A549 (cell line): Measurements from ENCODE around the gene ZNF350. TPM values are rescaled to one million over a fixed set of nuclear protein-coding genes. Genes with fewer than 3 reads are reported as not detected.

ENCODE experiments used
- ATAC-seq, 2 experiments: fragments of 200-7000 bp in 1 of 2; fragments of >200 bp in 1 of 2; cut with Nextera tagmentation in 1 of 2; cut with Tn5 transposase in 1 of 2; 3 replicates each; pipeline versions ENCODE4 v1.8.0 to v1.9.1; 2018 to 2020; ENCODE audit warnings: mild to moderate bottlenecking in 1 of 2, moderate library complexity in 1 of 2
- CTCF ChIA-PET: fragments of 300-600 bp; sonication (Branson Sonifier 250); formaldehyde crosslinking; extraction: SDS; loops from one replicate; lab custom pipeline; 2021; ENCODE audit warnings: antibody characterized with exemption, inconsistent platforms; lab: Yijun Ruan, JAX
- POLR2A ChIA-PET: fragments of 350-600 bp; formaldehyde crosslinking; extraction: SDS; loops from one replicate; lab custom pipeline; 2021; ENCODE audit warnings: antibody characterized with exemption, inconsistent platforms; lab: Yijun Ruan, JAX
- DNase-seq, 2 experiments: peaks; one replicate each; pipeline versions ENCODE4 v3.0.0 to v3.0.0-alpha.2; 2011 to 2016; ENCODE audit warnings: low read depth in 1 of 2, low spot score in 1 of 2
- FAIRE-seq: peaks from 2 replicates; lab custom pipeline; 2011; peaks lifted over from hg19 to GRCh38; lab: Jason Lieb, UNC
- H3K27ac ChIP-seq, 2 experiments: fragments of >200 bp; sonication (Bioruptor Twin); formaldehyde crosslinking; 3 replicates each; pipeline ENCODE4 v1.5.1; 2016 to 2017
- H3K4me1 ChIP-seq: fragments of >200 bp; sonication (Bioruptor Twin); formaldehyde crosslinking; 3 replicates; pipeline ENCODE4 v1.6.1; 2016
- H3K4me2 ChIP-seq: fragments of >200 bp; sonication (Bioruptor Twin); formaldehyde crosslinking; 3 replicates; pipeline ENCODE4 v1.6.1; 2016
- H3K4me3 ChIP-seq: fragments of >200 bp; sonication (Bioruptor Twin); formaldehyde crosslinking; 3 replicates; pipeline ENCODE4 v1.5.1; 2016
- H3K9me3 ChIP-seq: fragments of >200 bp; sonication (Bioruptor Twin); formaldehyde crosslinking; 3 replicates; pipeline ENCODE4 v1.6.1; 2016
- BHLHE40 ChIP-seq: IDR thresholded peaks from 2 replicates; pipeline ENCODE4 v1.6.1; 2012; ENCODE audit warnings: low read depth, low read length, inconsistent platforms
- CEBPB ChIP-seq, 2 experiments: fragments of >200 bp in 1 of 2; sonication (Bioruptor Twin) in 1 of 2; formaldehyde crosslinking in 1 of 2; IDR thresholded peaks; 2 replicates each; pipeline ENCODE4 v1.6.1; 2012 to 2016
- CHD2 ChIP-seq: fragments of 150-350 bp; IDR thresholded peaks from 2 replicates; pipeline ENCODE4 v1.6.1; 2014; ENCODE audit warnings: low read length; ENCODE audit not compliant: partially characterized antibody
- EHF ChIP-seq: fragments of 250-450 bp; sonication (Bioruptor Pico); IDR thresholded peaks from 2 replicates; pipeline ENCODE4 v1.5.0; 2020; ENCODE audit warnings: mild to moderate bottlenecking
- FOXS1 ChIP-seq: fragments of 250-450 bp; sonication (Bioruptor Pico); IDR thresholded peaks from 2 replicates; pipeline ENCODE4 v1.5.0; 2020; ENCODE audit warnings: mild to moderate bottlenecking, moderate library complexity
- JUNB ChIP-seq: fragments of >200 bp; sonication (Bioruptor Twin); formaldehyde crosslinking; IDR thresholded peaks from 2 replicates; pipeline ENCODE4 v1.6.1; 2016
- NFE2L2 ChIP-seq: fragments of 150-350 bp; conservative IDR thresholded peaks from 2 replicates; pipeline ENCODE4 v1.6.1; 2014; ENCODE audit warnings: low read length
- NR3C1 ChIP-seq: fragments of >200 bp; sonication (Bioruptor Twin); formaldehyde crosslinking; IDR thresholded peaks from 3 replicates; pipeline ENCODE4 v1.6.1; 2017
- PHF8 ChIP-seq: fragments of 200-600 bp; sonication (generic); IDR thresholded peaks from 2 replicates; pipeline ENCODE4 v1.6.1; 2016; ENCODE audit warnings: low read depth, mild to moderate bottlenecking, antibody characterized with exemption, moderate library complexity, borderline replicate concordance
- TP53 ChIP-seq: fragments of 250-450 bp; sonication (Bioruptor Pico); IDR thresholded peaks from 2 replicates; pipeline ENCODE4 v1.5.0; 2021; ENCODE audit warnings: mild to moderate bottlenecking, moderate library complexity
- WGBS: methylation state at CpG from one replicate; pipeline ENCODE4 v1.1.6; 2017; ENCODE audit errors: missing lambda C conversion rate; 5-methylcytosine and 5-hydroxymethylcytosine counted together
- polyA plus RNA-seq, 4 experiments: library from polyadenylated mRNA; depleted of rRNA in 3 of 4; stranded (reverse); fragments of >200 nt; fragmentation: RNase III in 1 of 4; extraction: RNeasy Plus Mini Kit Qiagen cat#74134 plus additional on column Dnase treatment in 1 of 4; gene quantifications; 2 replicates in 3 of 4; 3 replicates in 1 of 4; pipeline ENCODE4 v1.2.3, GENCODE V29; 2011 to 2017
- TF ChIP-seq, protein P1 (sequence below): fragments of 200-600 bp; sonication (generic); IDR thresholded peaks from 2 replicates; pipeline ENCODE4 v1.6.1; 2016; ENCODE audit warnings: antibody characterized with exemption, mild to moderate bottlenecking, moderate library complexity
- TF ChIP-seq, protein P2 (sequence below): IDR thresholded peaks from 2 replicates; pipeline ENCODE4 v1.6.1; 2012; ENCODE audit warnings: low read depth, borderline replicate concordance
- TF ChIP-seq, protein P3 (sequence below): fragments of 150-350 bp; IDR thresholded peaks from 2 replicates; pipeline ENCODE4 v1.6.1; 2014; ENCODE audit warnings: low read depth, mild to moderate bottlenecking, low read length
- TF ChIP-seq, protein P4 (sequence below): IDR thresholded peaks from 2 replicates; pipeline ENCODE4 v1.6.1; 2012

ZNF350 gene
- polyA plus RNA-seq, 2 of the 4 experiments (the other 2 are of a cell fraction): 6.0 to 10.1 TPM

DNA sequence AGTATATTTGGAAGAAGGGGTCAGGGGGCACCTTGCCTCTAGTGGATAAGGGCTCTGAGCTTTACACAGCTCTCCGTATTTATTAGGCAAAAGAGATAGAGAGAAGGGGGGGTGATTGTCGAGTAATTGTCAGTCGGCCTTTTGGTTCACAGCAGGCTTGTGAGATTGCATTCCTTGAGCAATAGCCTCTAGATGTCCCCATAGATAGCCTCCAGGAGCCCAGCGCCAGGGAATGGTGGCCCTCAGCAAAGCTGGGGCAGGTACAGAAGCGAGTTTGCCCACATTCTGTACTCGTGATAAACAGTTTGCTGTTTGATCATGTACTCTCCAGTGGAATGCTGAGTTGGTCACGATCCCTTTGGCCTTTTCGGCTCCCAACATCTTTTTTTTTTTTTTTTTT is 54.7 kb downstream of the ZNF350 start (continued):
- TF ChIP-seq, protein P1, sequence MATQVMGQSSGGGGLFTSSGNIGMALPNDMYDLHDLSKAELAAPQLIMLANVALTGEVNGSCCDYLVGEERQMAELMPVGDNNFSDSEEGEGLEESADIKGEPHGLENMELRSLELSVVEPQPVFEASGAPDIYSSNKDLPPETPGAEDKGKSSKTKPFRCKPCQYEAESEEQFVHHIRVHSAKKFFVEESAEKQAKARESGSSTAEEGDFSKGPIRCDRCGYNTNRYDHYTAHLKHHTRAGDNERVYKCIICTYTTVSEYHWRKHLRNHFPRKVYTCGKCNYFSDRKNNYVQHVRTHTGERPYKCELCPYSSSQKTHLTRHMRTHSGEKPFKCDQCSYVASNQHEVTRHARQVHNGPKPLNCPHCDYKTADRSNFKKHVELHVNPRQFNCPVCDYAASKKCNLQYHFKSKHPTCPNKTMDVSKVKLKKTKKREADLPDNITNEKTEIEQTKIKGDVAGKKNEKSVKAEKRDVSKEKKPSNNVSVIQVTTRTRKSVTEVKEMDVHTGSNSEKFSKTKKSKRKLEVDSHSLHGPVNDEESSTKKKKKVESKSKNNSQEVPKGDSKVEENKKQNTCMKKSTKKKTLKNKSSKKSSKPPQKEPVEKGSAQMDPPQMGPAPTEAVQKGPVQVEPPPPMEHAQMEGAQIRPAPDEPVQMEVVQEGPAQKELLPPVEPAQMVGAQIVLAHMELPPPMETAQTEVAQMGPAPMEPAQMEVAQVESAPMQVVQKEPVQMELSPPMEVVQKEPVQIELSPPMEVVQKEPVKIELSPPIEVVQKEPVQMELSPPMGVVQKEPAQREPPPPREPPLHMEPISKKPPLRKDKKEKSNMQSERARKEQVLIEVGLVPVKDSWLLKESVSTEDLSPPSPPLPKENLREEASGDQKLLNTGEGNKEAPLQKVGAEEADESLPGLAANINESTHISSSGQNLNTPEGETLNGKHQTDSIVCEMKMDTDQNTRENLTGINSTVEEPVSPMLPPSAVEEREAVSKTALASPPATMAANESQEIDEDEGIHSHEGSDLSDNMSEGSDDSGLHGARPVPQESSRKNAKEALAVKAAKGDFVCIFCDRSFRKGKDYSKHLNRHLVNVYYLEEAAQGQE: no peak
- TF ChIP-seq, protein P2, sequence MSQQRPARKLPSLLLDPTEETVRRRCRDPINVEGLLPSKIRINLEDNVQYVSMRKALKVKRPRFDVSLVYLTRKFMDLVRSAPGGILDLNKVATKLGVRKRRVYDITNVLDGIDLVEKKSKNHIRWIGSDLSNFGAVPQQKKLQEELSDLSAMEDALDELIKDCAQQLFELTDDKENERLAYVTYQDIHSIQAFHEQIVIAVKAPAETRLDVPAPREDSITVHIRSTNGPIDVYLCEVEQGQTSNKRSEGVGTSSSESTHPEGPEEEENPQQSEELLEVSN: no peak

DNA sequence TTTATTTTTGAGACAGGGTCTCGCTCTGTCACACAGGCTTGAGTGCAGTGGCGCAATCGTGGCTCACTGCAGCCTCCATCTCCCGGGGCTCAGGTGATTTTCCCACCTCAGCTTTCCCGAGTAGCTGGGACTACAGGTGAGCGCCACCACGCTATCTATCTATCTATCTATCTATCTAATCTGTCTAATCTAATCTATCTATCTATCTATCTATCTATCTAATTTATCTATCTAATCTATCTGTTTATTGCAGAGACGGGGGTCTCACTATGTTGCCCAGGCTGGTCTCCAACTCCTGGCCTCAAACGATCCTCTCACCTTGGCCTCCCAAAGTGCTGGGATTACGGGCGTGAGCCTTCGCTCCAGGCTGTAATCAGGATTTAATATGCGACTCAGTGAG is 58.8 kb downstream of the ZNF350 start:
- ChIA-PET CTCF (no interaction called here), POLR2A (no interaction called here)
- ATAC-seq: no peak
- Histone ChIP-seq H3K4me2 (peak overlapping the region; percentile 41), H3K27ac (peak overlapping the region; percentile 68 to 81; a peak in 5 of 6 replicates), H3K9me3 (peaks cover 85% of the 10 kb centered on the region)
- WGBS: 38% methylated on average over 13 of the region's 13 CpGs
- TF ChIP-seq CHD2 (no peak), FOXS1 (CRISPR knock-in tag) (no peak), JUNB (no peak), BHLHE40 (no peak), EHF (CRISPR knock-in tag) (no peak)
- TF ChIP-seq, protein P3, sequence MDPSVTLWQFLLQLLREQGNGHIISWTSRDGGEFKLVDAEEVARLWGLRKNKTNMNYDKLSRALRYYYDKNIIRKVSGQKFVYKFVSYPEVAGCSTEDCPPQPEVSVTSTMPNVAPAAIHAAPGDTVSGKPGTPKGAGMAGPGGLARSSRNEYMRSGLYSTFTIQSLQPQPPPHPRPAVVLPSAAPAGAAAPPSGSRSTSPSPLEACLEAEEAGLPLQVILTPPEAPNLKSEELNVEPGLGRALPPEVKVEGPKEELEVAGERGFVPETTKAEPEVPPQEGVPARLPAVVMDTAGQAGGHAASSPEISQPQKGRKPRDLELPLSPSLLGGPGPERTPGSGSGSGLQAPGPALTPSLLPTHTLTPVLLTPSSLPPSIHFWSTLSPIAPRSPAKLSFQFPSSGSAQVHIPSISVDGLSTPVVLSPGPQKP: no peak
- TF ChIP-seq, all 56 proteins: peak for 0
- no peak for DNase-seq
- no peak for FAIRE-seq
- H3K4me1 ChIP-seq: no peaks in the 10 kb centered on the region
- H3K4me3 ChIP-seq: peak overlapping the region; percentile 55

DNA sequence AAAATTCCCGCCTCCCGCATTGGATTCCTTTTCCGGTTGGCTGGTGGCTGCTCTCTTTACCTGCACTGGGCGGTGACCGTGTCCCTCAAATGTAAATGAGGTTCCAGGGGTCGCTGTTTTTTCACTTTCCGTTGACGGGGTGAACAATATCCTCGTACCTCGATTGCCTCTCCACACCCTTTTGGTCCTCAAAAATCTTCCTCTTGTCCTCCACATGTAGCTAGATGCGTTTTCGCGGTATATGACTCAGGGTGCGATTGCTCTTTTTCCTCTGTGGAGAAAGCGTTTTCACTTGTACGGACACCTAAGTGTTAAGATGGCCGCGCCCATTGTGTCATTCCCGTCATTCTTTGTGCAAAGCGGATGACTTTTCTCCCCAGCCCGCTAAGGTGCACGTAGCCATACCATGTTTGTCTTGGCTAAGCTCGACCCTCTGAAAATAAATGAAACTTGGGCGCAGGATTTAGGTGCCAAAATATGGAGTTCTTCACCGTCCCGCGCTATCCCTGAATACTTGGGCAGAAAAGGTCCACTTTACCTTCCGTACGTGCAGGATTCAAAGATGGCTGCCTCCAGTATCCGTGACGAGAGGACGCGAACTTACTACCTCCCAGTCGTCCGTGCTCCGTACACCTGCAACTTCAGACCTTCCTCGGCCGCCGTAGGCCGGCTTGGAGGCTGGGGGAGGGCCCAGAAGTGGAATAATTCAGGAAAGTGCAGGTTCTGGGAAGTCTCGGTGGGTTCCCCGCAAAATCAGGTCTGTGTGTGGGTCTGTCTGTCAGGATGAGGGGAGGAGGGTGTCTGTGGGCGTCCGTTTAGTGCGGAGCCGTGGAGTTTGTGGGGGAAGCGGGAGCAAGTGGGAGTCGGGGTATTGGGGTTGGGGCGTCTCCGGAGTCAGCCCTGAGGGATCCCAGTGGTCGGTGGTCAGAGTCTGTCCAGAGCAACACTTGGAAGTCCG is 59.6 kb downstream of the ZNF350 start, which contains the start of gene ZNF613:
ZNF613 (plus strand) TSS at position 689 of the 958 bp plus-strand sequence. CDS start 8,749 bp downstream, outside the sequence.
- ATAC-seq (peak; percentile 93), DNase-seq (peak; percentile 67 to 95), FAIRE-seq (no peak)
- CTCF ChIA-PET: no interaction called here
- TF ChIP-seq, protein P1: no peak
- TF ChIP-seq, protein P4, sequence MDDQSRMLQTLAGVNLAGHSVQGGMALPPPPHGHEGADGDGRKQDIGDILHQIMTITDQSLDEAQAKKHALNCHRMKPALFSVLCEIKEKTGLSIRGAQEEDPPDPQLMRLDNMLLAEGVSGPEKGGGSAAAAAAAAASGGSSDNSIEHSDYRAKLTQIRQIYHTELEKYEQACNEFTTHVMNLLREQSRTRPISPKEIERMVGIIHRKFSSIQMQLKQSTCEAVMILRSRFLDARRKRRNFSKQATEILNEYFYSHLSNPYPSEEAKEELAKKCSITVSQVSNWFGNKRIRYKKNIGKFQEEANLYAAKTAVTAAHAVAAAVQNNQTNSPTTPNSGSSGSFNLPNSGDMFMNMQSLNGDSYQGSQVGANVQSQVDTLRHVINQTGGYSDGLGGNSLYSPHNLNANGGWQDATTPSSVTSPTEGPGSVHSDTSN: no peak
- no peak for TF ChIP-seq NFE2L2
- TF ChIP-seq, protein P2: peak; percentile 81
- TF ChIP-seq TP53 (CRISPR knock-in tag): no peak
- TF ChIP-seq NR3C1: no peak
- TF ChIP-seq PHF8: peak; percentile 31; the same call in 1 of the 2 replicates
- no peak for TF ChIP-seq CEBPB (IDR thresholded peaks at IDR 0.05)
- WGBS: 2% methylated on average over 49 of the region's 52 CpGs
- Histone ChIP-seq H3K4me3 (peak within 1 kb of the TSS; percentile 55), H3K4me1 (no peaks in the 10 kb centered on the region), H3K27ac (peak within 1 kb of the TSS; percentile 68 to 81), H3K4me2 (peak within 1 kb of the TSS; percentile 41), H3K9me3 (peaks cover 85% of the 10 kb centered on the region)
- POLR2A ChIA-PET: no interaction called here
